Measurements from ENCODE around the gene PCSK6.

DNA sequence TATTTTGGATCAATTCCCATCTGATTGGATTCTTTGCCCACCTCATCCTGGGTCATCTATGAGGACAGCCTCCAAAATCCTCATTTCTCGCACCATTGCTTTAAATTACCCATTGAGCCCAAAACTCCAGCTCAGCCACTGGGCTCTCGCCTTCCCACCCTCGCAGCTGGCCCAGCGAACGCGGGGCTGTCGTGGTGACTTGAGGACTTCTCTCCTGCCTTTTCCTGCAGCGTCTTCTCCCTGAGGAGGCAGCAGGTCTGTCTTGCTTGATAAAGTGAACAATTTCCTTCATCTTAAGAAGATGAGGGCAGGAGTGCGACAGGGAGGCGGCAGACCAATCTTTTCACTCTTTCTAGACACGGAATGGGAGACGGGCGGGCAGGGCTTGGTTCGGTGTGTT, 161.5 kb downstream of the PCSK6 start:
- TF ChIP-seq ZBTB21 (CRISPR knock-in tag; IDR thresholded peaks at IDR 0.05; ENCODE audit: borderline replicate concordance), result no peak
- TF ChIP-seq, protein P1, sequence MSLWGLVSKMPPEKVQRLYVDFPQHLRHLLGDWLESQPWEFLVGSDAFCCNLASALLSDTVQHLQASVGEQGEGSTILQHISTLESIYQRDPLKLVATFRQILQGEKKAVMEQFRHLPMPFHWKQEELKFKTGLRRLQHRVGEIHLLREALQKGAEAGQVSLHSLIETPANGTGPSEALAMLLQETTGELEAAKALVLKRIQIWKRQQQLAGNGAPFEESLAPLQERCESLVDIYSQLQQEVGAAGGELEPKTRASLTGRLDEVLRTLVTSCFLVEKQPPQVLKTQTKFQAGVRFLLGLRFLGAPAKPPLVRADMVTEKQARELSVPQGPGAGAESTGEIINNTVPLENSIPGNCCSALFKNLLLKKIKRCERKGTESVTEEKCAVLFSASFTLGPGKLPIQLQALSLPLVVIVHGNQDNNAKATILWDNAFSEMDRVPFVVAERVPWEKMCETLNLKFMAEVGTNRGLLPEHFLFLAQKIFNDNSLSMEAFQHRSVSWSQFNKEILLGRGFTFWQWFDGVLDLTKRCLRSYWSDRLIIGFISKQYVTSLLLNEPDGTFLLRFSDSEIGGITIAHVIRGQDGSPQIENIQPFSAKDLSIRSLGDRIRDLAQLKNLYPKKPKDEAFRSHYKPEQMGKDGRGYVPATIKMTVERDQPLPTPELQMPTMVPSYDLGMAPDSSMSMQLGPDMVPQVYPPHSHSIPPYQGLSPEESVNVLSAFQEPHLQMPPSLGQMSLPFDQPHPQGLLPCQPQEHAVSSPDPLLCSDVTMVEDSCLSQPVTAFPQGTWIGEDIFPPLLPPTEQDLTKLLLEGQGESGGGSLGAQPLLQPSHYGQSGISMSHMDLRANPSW (CRISPR knock-in tag; conservative IDR thresholded peaks at IDR 0.05; ENCODE audit: low read depth), result no peak
- TF ChIP-seq, protein P2, sequence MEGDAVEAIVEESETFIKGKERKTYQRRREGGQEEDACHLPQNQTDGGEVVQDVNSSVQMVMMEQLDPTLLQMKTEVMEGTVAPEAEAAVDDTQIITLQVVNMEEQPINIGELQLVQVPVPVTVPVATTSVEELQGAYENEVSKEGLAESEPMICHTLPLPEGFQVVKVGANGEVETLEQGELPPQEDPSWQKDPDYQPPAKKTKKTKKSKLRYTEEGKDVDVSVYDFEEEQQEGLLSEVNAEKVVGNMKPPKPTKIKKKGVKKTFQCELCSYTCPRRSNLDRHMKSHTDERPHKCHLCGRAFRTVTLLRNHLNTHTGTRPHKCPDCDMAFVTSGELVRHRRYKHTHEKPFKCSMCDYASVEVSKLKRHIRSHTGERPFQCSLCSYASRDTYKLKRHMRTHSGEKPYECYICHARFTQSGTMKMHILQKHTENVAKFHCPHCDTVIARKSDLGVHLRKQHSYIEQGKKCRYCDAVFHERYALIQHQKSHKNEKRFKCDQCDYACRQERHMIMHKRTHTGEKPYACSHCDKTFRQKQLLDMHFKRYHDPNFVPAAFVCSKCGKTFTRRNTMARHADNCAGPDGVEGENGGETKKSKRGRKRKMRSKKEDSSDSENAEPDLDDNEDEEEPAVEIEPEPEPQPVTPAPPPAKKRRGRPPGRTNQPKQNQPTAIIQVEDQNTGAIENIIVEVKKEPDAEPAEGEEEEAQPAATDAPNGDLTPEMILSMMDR (IDR thresholded peaks at IDR 0.05), result no peak
- TF ChIP-seq JUN (CRISPR knock-in tag; IDR thresholded peaks at IDR 0.05), result no peak
- no peak for TF ChIP-seq ETV6 (CRISPR knock-in tag; IDR thresholded peaks at IDR 0.05)
- TF ChIP-seq SMAD3 (CRISPR knock-in tag; IDR thresholded peaks at IDR 0.05; ENCODE audit: borderline replicate concordance), result no peak
- TF ChIP-seq CREB1 (CRISPR knock-in tag; IDR thresholded peaks at IDR 0.05), result no peak
- no peak for TF ChIP-seq FOXP1 (CRISPR knock-in tag; IDR thresholded peaks at IDR 0.05; ENCODE audit: borderline replicate concordance)
- no peak for TF ChIP-seq ATF1 (CRISPR knock-in tag; IDR thresholded peaks at IDR 0.05)
- TF ChIP-seq, protein P3, sequence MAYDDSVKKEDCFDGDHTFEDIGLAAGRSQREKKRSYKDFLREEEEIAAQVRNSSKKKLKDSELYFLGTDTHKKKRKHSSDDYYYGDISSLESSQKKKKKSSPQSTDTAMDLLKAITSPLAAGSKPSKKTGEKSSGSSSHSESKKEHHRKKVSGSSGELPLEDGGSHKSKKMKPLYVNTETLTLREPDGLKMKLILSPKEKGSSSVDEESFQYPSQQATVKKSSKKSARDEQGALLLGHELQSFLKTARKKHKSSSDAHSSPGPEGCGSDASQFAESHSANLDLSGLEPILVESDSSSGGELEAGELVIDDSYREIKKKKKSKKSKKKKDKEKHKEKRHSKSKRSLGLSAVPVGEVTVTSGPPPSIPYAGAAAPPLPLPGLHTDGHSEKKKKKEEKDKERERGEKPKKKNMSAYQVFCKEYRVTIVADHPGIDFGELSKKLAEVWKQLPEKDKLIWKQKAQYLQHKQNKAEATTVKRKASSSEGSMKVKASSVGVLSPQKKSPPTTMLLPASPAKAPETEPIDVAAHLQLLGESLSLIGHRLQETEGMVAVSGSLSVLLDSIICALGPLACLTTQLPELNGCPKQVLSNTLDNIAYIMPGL (CRISPR knock-in tag; IDR thresholded peaks at IDR 0.05), result no peak
- no peak for TF ChIP-seq NFYB (CRISPR knock-in tag; conservative IDR thresholded peaks at IDR 0.05; ENCODE audit: low read depth)
- no peak for TF ChIP-seq SP1 (CRISPR knock-in tag; conservative IDR thresholded peaks at IDR 0.05)
- TF ChIP-seq, protein P4, sequence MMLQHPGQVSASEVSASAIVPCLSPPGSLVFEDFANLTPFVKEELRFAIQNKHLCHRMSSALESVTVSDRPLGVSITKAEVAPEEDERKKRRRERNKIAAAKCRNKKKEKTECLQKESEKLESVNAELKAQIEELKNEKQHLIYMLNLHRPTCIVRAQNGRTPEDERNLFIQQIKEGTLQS (CRISPR knock-in tag; conservative IDR thresholded peaks at IDR 0.05), result no peak
- no peak for TF ChIP-seq CBFB (CRISPR knock-in tag; IDR thresholded peaks at IDR 0.05; ENCODE audit: low read depth)
